H1 (cell line): ENCODE results near the gene INF2. TPM values are rescaled to one million over a fixed set of nuclear protein-coding genes. Genes with fewer than 3 reads are reported as not detected.
A peak's percentile ranks its signal among the peaks of the same experiment; 100 is the strongest.

Experiments used
- CTCF ChIA-PET: fragments of 300-600 bp; sonication (Branson Sonifier 250); formaldehyde crosslinking; loops from one replicate; lab custom pipeline; 2021; ENCODE audit not compliant: partially characterized antibody; lab: Charles Lee
- POLR2A ChIA-PET: fragments of 300-600 bp; sonication (Branson Sonifier 250); formaldehyde crosslinking; loops from one replicate; lab custom pipeline; 2021; ENCODE audit warnings: inconsistent platforms; ENCODE audit not compliant: partially characterized antibody; lab: Charles Lee
- DNase-seq, 2 experiments: peaks; one replicate each; pipeline versions ENCODE4 v3.0.0 to v3.0.0-alpha.2; 2010 to 2022; ENCODE audit warnings: low spot score in 2 of 2, low read depth in 1 of 2, mixed read lengths in 1 of 2
- FAIRE-seq: peaks from 2 replicates; lab custom pipeline; 2011; peaks lifted over from hg19 to GRCh38; lab: Jason Lieb, UNC
- H2AFZ ChIP-seq: 2 replicates; pipeline ENCODE4 v1.8.1; 2012; ENCODE audit warnings: low read length, inconsistent platforms
- H2AK5ac ChIP-seq: 2 replicates; pipeline ENCODE4 v1.6.1; 2013; ENCODE audit warnings: low read depth, low read length
- H2BK120ac ChIP-seq: replicated peaks from 2 replicates; pipeline ENCODE3; 2013; ENCODE audit warnings: low read depth, low read length, inconsistent platforms
- H2BK12ac ChIP-seq: 2 replicates; pipeline ENCODE4 v1.6.1; 2013; ENCODE audit warnings: low read depth, low read length
- H2BK15ac ChIP-seq: 2 replicates; pipeline ENCODE4 v1.6.1; 2013; ENCODE audit warnings: low read length
- H2BK20ac ChIP-seq: 2 replicates; pipeline ENCODE4 v1.6.1; 2013; ENCODE audit warnings: low read length
- H2BK5ac ChIP-seq: 2 replicates; pipeline ENCODE4 v1.6.1; 2013; ENCODE audit warnings: low read depth, low read length
- H3K14ac ChIP-seq: 2 replicates; pipeline ENCODE4 v1.6.1; 2013; ENCODE audit warnings: inconsistent platforms; ENCODE audit not compliant: insufficient read length
- H3K18ac ChIP-seq: 2 replicates; pipeline ENCODE4 v1.6.1; 2013; ENCODE audit warnings: low read length; ENCODE audit errors: extremely low read depth
- H3K23ac ChIP-seq: 2 replicates; pipeline ENCODE4 v1.6.1; 2013; ENCODE audit warnings: inconsistent platforms; ENCODE audit not compliant: insufficient read length
- H3K23me2 ChIP-seq: 2 replicates; pipeline ENCODE4 v1.6.1; 2013; ENCODE audit warnings: low read depth, low read length
- H3K27ac ChIP-seq: 2 replicates; pipeline ENCODE4 v1.6.1; 2011; ENCODE audit warnings: low read depth, low read length, inconsistent platforms
- H3K27me3 ChIP-seq, 4 experiments: replicated peaks in 1 of 4; 1 replicate in 1 of 4; 2 replicates in 3 of 4; pipeline versions ENCODE4 v1.6.1 to v1.8.1; 2011 to 2013; ENCODE audit warnings: low read length in 3 of 4, mild to moderate bottlenecking in 3 of 4, inconsistent platforms in 2 of 4, mixed read lengths in 2 of 4, moderate library complexity in 1 of 4; ENCODE audit not compliant: control insufficient read depth in 3 of 4, insufficient read depth in 3 of 4; ENCODE audit errors: extremely low read depth in 1 of 4
- H3K36me3 ChIP-seq, 4 experiments: 2 replicates each; pipeline versions ENCODE4 v1.6.1 to v1.8.1; 2011 to 2013; ENCODE audit warnings: mild to moderate bottlenecking in 4 of 4, low read length in 3 of 4, moderate library complexity in 2 of 4, control low read depth in 1 of 4, inconsistent platforms in 1 of 4; ENCODE audit not compliant: insufficient read depth in 4 of 4, control insufficient read depth in 2 of 4
- H3K4ac ChIP-seq: replicated peaks from 2 replicates; pipeline ENCODE3; 2013; ENCODE audit warnings: low read length, low read depth, mixed read lengths, inconsistent platforms; ENCODE audit not compliant: insufficient read length
- H3K4me1 ChIP-seq, 4 experiments: replicated peaks in 1 of 4; 1 replicate in 1 of 4; 2 replicates in 3 of 4; pipeline versions ENCODE4 v1.6.1 to v1.8.1; 2011 to 2013; ENCODE audit warnings: low read length in 3 of 4, inconsistent platforms in 2 of 4, mixed read lengths in 1 of 4; ENCODE audit not compliant: insufficient read depth in 4 of 4, control insufficient read depth in 3 of 4
- H3K4me2 ChIP-seq, 2 experiments: 2 replicates each; pipeline versions ENCODE4 v1.6.1 to v1.8.1; 2011 to 2013; ENCODE audit warnings: low read depth in 2 of 2, low read length in 2 of 2, control low read depth in 1 of 2, inconsistent platforms in 1 of 2, mild to moderate bottlenecking in 1 of 2; ENCODE audit not compliant: insufficient read depth in 1 of 2
- H3K4me3 ChIP-seq, 4 experiments: fragments of 200-600, 300-600 bp in 1 of 4; sonication (generic), shearing (Covaris generic), sonication (Bioruptor Twin) in 1 of 4; 2 replicates each; pipeline versions ENCODE4 v1.5.1 to v1.8.1; 2011 to 2016; ENCODE audit warnings: low read length in 4 of 4, low read depth in 3 of 4, control low read depth in 2 of 4, inconsistent platforms in 2 of 4, mild to moderate bottlenecking in 2 of 4, mixed read lengths in 1 of 4, moderate library complexity in 1 of 4; ENCODE audit not compliant: insufficient read depth in 2 of 4; ENCODE audit errors: extremely low read depth in 1 of 4
- H3K56ac ChIP-seq: replicated peaks from 2 replicates; pipeline ENCODE3; 2013; ENCODE audit warnings: low read depth, mild to moderate bottlenecking, mixed read lengths, low read length, inconsistent platforms; ENCODE audit not compliant: insufficient read length
- H3K79me1 ChIP-seq: 2 replicates; pipeline ENCODE4 v1.6.1; 2013; ENCODE audit warnings: low read depth, low read length, control low read depth
- H3K79me2 ChIP-seq, 2 experiments: 2 replicates each; pipeline versions ENCODE4 v1.6.1 to v1.8.1; 2012 to 2013; ENCODE audit warnings: low read length in 2 of 2, mild to moderate bottlenecking in 2 of 2, inconsistent platforms in 1 of 2; ENCODE audit not compliant: insufficient read depth in 2 of 2, control insufficient read depth in 1 of 2
- H3K9ac ChIP-seq, 4 experiments: replicated peaks in 1 of 4; 1 replicate in 1 of 4; 2 replicates in 3 of 4; pipeline versions ENCODE4 v1.6.1 to v1.8.1; 2011 to 2013; ENCODE audit warnings: low read depth in 3 of 4, low read length in 3 of 4, control low read depth in 2 of 4, mild to moderate bottlenecking in 2 of 4, moderate library complexity in 2 of 4, inconsistent platforms in 1 of 4; ENCODE audit errors: extremely low read depth in 1 of 4
- H3K9me3 ChIP-seq, 2 experiments: 2 replicates each; pipeline versions ENCODE4 v1.6.1 to v1.8.1; 2012 to 2013; ENCODE audit warnings: mild to moderate bottlenecking in 2 of 2, moderate library complexity in 2 of 2, control low read depth in 1 of 2, inconsistent platforms in 1 of 2, low read depth in 1 of 2, low read length in 1 of 2, mixed read lengths in 1 of 2; ENCODE audit not compliant: insufficient read depth in 2 of 2
- H4K20me1 ChIP-seq, 2 experiments: replicated peaks in 1 of 2; 2 replicates each; pipeline versions ENCODE3 to v1.8.1; 2011 to 2013; ENCODE audit warnings: inconsistent platforms in 2 of 2, low read length in 2 of 2, mild to moderate bottlenecking in 1 of 2; ENCODE audit not compliant: insufficient read depth in 2 of 2, control insufficient read depth in 1 of 2
- H4K5ac ChIP-seq: 2 replicates; pipeline ENCODE4 v1.6.1; 2013; ENCODE audit warnings: low read length, low read depth, mixed read lengths, inconsistent platforms; ENCODE audit not compliant: insufficient read length
- H4K8ac ChIP-seq: 2 replicates; pipeline ENCODE4 v1.8.0; 2013; ENCODE audit warnings: mild to moderate bottlenecking, moderate library complexity, low read length, inconsistent platforms; ENCODE audit not compliant: insufficient read depth; ENCODE audit errors: extremely low read depth
- H4K91ac ChIP-seq: replicated peaks from 2 replicates; pipeline ENCODE3; 2013; ENCODE audit warnings: low read length, mixed read lengths, inconsistent platforms; ENCODE audit not compliant: insufficient read length
- CHD1 ChIP-seq: IDR thresholded peaks from 2 replicates; pipeline ENCODE4 v1.6.1; 2012; ENCODE audit warnings: low read depth, low read length, improper control_type of control experiment
- CTCF ChIP-seq, 3 experiments: IDR thresholded peaks; 1 replicate in 2 of 3; 2 replicates in 1 of 3; pipeline versions ENCODE4 v1.5.1 to v1.6.1; 2011; ENCODE audit warnings: low read length in 3 of 3, mild to moderate bottlenecking in 3 of 3, inconsistent platforms in 2 of 3, low read depth in 1 of 3, moderate library complexity in 1 of 3; ENCODE audit not compliant: insufficient read depth in 1 of 3; ENCODE audit errors: control extremely low read depth in 1 of 3
- GABPA ChIP-seq: IDR thresholded peaks from 2 replicates; pipeline ENCODE4 v1.6.1; 2011; ENCODE audit warnings: mild to moderate bottlenecking, low read length, moderate library complexity, borderline replicate concordance; ENCODE audit not compliant: insufficient read depth
- GTF2F1 ChIP-seq: IDR thresholded peaks from 2 replicates; pipeline ENCODE4 v1.6.1; 2012; ENCODE audit warnings: low read depth, low read length, improper control_type of control experiment, borderline replicate concordance
- MAX ChIP-seq: IDR thresholded peaks from 2 replicates; pipeline ENCODE4 v1.6.1; 2012; ENCODE audit warnings: inconsistent platforms
- TBP ChIP-seq: IDR thresholded peaks from 2 replicates; pipeline ENCODE4 v1.6.1; 2011; ENCODE audit warnings: low read depth, low read length, improper control_type of control experiment
- YY1 ChIP-seq: IDR thresholded peaks from 2 replicates; pipeline ENCODE4 v1.6.1; 2011; ENCODE audit warnings: low read depth, mild to moderate bottlenecking, low read length
- WGBS, 2 experiments: shearing (Covaris generic) in 1 of 2; methylation state at CpG; one replicate each; pipeline versions ENCODE4 v1.1.6 to v1.1.7; 2013 to 2015; ENCODE audit warnings: low lambda C conversion rate in 2 of 2, mixed read lengths in 2 of 2, inconsistent platforms in 1 of 2, low coverage in 1 of 2, missing lambda C conversion rate in 1 of 2; ENCODE audit not compliant: insufficient replicate concordance in 2 of 2, insufficient coverage in 1 of 2, insufficient read length in 1 of 2; ENCODE audit errors: extremely low coverage in 1 of 2, missing lambda C conversion rate in 1 of 2; 5-methylcytosine and 5-hydroxymethylcytosine counted together
- polyA plus RNA-seq, 7 experiments: library from polyadenylated mRNA; depleted of rRNA in 3 of 7; stranded (reverse) in 5 of 7; unstranded in 2 of 7; fragments of >200 nt in 5 of 7; fragments of 200-250 nt in 2 of 7; gene quantifications; 1 replicate in 5 of 7; 2 replicates in 1 of 7; 4 replicates in 1 of 7; pipeline versions ENCODE4 v1.2.1 to v1.2.3, GENCODE V29; 2011 to 2013; ENCODE audit warnings: missing spikeins in 2 of 7, mixed read lengths in 2 of 7
- total RNA-seq: library from RNA; stranded (reverse); fragmentation: NEBNext Ultra II Directional; extraction: Animal tissue kit (Norgen Biotek cat#: 25700); gene quantifications from 2 replicates; pipeline ENCODE4 v1.2.1, GENCODE V29; 2021

The INF2 gene
- total and polyA plus RNA-seq, 2 of the 8 experiments (the other 6 are each of a cell fraction or from before 2014, with no cell fraction given) = 29.1 to 59.5 TPM

DNA sequence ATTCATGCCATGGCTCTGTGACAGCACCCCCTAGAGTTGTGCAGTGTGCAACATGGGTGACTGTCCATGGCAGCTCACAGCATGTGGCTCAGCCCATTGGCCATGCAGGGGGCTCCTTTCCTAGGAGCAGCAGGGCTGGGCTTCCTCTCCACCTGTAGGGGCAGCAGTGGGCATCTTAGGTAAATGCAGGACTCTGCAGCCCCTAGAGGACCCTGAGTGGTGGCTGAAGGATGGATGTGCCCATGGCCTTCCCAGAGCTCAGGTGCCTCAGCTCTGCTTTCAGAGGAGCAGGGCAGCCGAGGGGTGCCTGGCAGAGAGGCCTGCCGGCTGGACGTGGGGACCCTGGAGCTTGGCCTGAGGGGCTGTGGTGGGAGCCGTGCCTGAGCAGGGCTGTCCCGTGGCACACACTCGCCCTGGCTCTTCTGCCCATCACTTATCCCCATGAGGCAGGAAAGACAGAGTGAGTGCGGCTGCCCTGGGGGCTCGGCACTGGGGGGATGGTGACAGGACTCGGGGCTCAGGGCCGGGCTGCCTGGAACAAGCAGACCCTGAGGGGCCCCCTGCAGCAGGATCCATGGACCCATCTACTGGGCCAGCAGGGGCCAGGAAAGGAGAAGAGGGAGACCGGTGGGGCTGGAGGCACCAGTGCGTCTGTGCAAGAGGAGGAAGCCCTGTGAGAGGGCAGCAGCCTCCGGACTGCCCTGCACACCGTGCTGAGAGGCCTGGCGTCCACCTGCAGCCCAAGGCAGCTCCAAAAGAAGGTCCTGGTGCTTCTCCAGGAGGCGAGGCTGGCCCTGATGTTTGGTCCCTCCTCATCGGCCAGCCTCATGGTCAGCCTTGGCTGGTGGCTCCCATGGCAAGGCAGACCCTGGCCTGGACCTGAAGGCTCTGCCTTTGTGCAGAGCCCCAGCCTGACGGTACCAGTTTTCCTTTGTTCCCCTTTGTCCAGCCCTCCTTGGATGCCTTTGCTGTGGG, 42.2 kb downstream of the INF2 start:
- no peaks in the 10 kb centered on the region for H3K23me2 ChIP-seq
- CTCF ChIA-PET = interaction anchor here (0.7 to 3.3 kb wide), 19 partner anchors 9 to 138 kb away, joined by 3 to 18 read pairs (median 4); partner anchors contain the start of gene SIVA1
- no peak overlapping the region for H4K8ac ChIP-seq
- DNase-seq (no peak), FAIRE-seq (no peak)
- H3K27me3 ChIP-seq = peaks cover 0 to 5% (median 2%) of the 10 kb centered on the region in 4 experiments; a peak in 2 of 7 replicates
- no peaks in the 10 kb centered on the region; a peak in 2 of 7 replicates for H3K4me1 ChIP-seq
- no peak overlapping the region for H3K4ac ChIP-seq
- H3K4me2 ChIP-seq = no peak overlapping the region
- H3K79me2 ChIP-seq = no peaks in the 10 kb centered on the region
- no peak overlapping the region for H3K27ac ChIP-seq
- peaks cover 0 to 7% of the 10 kb centered on the region in 2 experiments for H4K20me1 ChIP-seq
- no peak overlapping the region for H2BK12ac ChIP-seq
- H2BK20ac ChIP-seq = no peak overlapping the region
- POLR2A ChIA-PET = interaction anchor here (1.2 to 1.6 kb wide), 3 partner anchors 9 to 21 kb away, joined by 3 to 4 read pairs (median 3); no protein-coding TSS in a partner anchor
- no peak overlapping the region for H2BK120ac ChIP-seq
- H3K9me3 ChIP-seq = no peaks in the 10 kb centered on the region
- H3K23ac ChIP-seq = no peak overlapping the region
- WGBS, 2 experiments = 87% methylated on average over 18 of the region's 18 CpGs; no CpG with 5 or more reads in 1 of the 2 experiments
- H2AFZ ChIP-seq = no peak overlapping the region
- H2BK15ac ChIP-seq = no peak overlapping the region
- H3K79me1 ChIP-seq = no peaks in the 10 kb centered on the region
- H4K91ac ChIP-seq = no peak overlapping the region
- no peak overlapping the region for H3K9ac ChIP-seq
- no peaks in the 10 kb centered on the region for H3K36me3 ChIP-seq
- no peak overlapping the region for H2AK5ac ChIP-seq
- H3K18ac ChIP-seq = no peak overlapping the region
- H4K5ac ChIP-seq = no peak overlapping the region
- no peak overlapping the region for H3K56ac ChIP-seq
- H3K14ac ChIP-seq = no peak overlapping the region
- no peak overlapping the region for H3K4me3 ChIP-seq
- H2BK5ac ChIP-seq = no peak overlapping the region; the same call in 1 of the 2 replicates
- TF ChIP-seq CHD1 (no peak), TBP (no peak), GABPA (no peak; the same call in 1 of the 2 replicates), YY1 (peak; percentile 68), MAX (peak; percentile 50), CTCF (IDR thresholded peaks at IDR 0.05; ENCODE audit: control extremely low read depth in 1 of 3, insufficient read depth in 1 of 3, low read depth in 1 of 3, low read length in 3 of 3) (peak in 2 of 3 experiments; percentile 95 to 98; a peak in 3 of 4 replicates), GTF2F1 (no peak)
